Activated T-helper 1 cell treated with anti-CD3 and anti-CD28 coated beads, Interleukin-12 subunit alpha, Interleukin-12 subunit beta, Interleukin-2, Interleukin-4 antibody, amounts not matched to agents 30 ng/mL and 10 ng/mL and 1 ng/mL, durations not matched to agents 14 hours and 24 hours and 36 hours (primary cell): ENCODE data around the gene PCDHGC3. TPM values are rescaled to one million over a fixed set of nuclear protein-coding genes. Genes with fewer than 3 reads are reported as not detected.

ENCODE experiments used
- DNase-seq: peaks from one replicate; pipeline ENCODE4 v3.0.0; 2021; ENCODE audit warnings: low spot score
- H3K27ac Mint-ChIP-seq: one replicate; pipeline ENCODE4 v1.8.0; 2021; ENCODE audit warnings: mild to moderate bottlenecking, mixed read lengths
- H3K27me3 Mint-ChIP-seq: one replicate; pipeline ENCODE4 v1.8.0; 2022; ENCODE audit warnings: mild to moderate bottlenecking, moderate library complexity, mixed read lengths; ENCODE audit not compliant: insufficient read depth
- H3K36me3 Mint-ChIP-seq: one replicate; pipeline ENCODE4 v1.8.0; 2021; ENCODE audit warnings: low read depth, mixed read lengths
- H3K4me1 Mint-ChIP-seq: one replicate; pipeline ENCODE4 v1.8.0; 2021; ENCODE audit warnings: low read depth, mixed read lengths
- H3K4me3 Mint-ChIP-seq: one replicate; pipeline ENCODE4 v1.8.0; 2021; ENCODE audit warnings: mild to moderate bottlenecking, moderate library complexity, mixed read lengths
- H3K9me3 Mint-ChIP-seq: one replicate; pipeline ENCODE4 v1.8.0; 2021; ENCODE audit warnings: mixed read lengths
- intact Hi-C: fragments of 100-400 bp; cut with micrococcal nuclease; formaldehyde crosslinking; loops from one replicate; pipeline ENCODE4 v1.15.1; 2024
- total RNA-seq: library from RNA; stranded (reverse); gene quantifications from 2 replicates; pipeline ENCODE4 v1.2.3, GENCODE V29; 2022

The PCDHGC3 gene
- total RNA-seq, 1 donor from 2014 or later = 0.31 TPM

DNA sequence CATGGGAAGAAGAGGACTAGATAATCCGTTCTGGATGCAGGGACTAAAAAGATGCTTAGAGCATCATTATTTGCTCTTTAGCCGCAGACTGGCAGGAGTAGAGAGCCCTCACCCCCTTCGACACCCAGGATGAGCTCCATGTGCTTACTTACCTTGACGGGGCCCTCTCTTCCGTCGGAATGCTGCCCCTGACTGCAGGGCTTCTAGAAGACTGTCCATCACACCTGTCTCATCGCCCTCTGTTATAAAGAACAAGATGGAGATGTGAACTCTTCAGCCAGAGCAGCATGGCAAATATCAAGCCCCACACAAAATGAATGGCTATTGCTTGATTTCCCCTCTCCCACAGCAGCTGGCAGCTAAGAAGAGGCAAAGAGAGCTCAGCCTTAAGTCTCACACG is 48.2 kb downstream of the PCDHGC3 start:
- H3K9me3 Mint-ChIP-seq = no peaks in the 10 kb centered on the region
- H3K4me1 Mint-ChIP-seq = peaks cover 38% of the 10 kb centered on the region
- intact Hi-C loops = loop anchor here (1.0 to 5.0 kb wide), 7 partner anchors 10 to 198 kb away; partner anchors contain the start of genes PCDHGA10, PCDHGA4, PCDHGB2 and PCDHGB7
- peaks cover 73% of the 10 kb centered on the region for H3K36me3 Mint-ChIP-seq
- no peak overlapping the region for H3K27ac Mint-ChIP-seq
- DNase-seq = no peak
- H3K27me3 Mint-ChIP-seq = no peaks in the 10 kb centered on the region
- H3K4me3 Mint-ChIP-seq = no peak overlapping the region

GRCh38 chr5:141524604-141525597 is 49.1 kb downstream of the PCDHGC3 start:
- no peak for DNase-seq
- Mint-ChIP-seq H3K9me3 (no peaks in the 10 kb centered on the region), H3K4me1 (peaks cover 38% of the 10 kb centered on the region), H3K27me3 (no peaks in the 10 kb centered on the region), H3K27ac (peak overlapping the region; percentile 29), H3K4me3 (no peak overlapping the region), H3K36me3 (peaks cover 67% of the 10 kb centered on the region)
- intact Hi-C loops = loop anchor here (1.0 to 5.0 kb wide), 7 partner anchors 11 to 199 kb away; partner anchors contain the start of genes PCDHGA10, PCDHGA4, PCDHGB2 and PCDHGB7

- intact Hi-C loops = loop anchor here (2.0 kb wide), 1 partner anchor 39 kb away; no protein-coding TSS in a partner anchor
- DNase-seq = no peak
- Mint-ChIP-seq H3K4me3 (no peak overlapping the region), H3K27ac (no peak overlapping the region), H3K27me3 (no peaks in the 10 kb centered on the region), H3K36me3 (peaks cover 60% of the 10 kb centered on the region), H3K4me1 (peaks cover 37% of the 10 kb centered on the region), H3K9me3 (no peaks in the 10 kb centered on the region)
These were observed 49.9 kb downstream of the PCDHGC3 start for GRCh38 chr5:141525653-141526052.

GRCh38 chr5:141527426-141527825 is 51.7 kb downstream of the PCDHGC3 start:
- H3K36me3 Mint-ChIP-seq = peaks cover 48% of the 10 kb centered on the region
- no peak overlapping the region for H3K4me3 Mint-ChIP-seq
- H3K27me3 Mint-ChIP-seq = no peaks in the 10 kb centered on the region
- DNase-seq = no peak
- H3K9me3 Mint-ChIP-seq = no peaks in the 10 kb centered on the region
- H3K27ac Mint-ChIP-seq = no peak overlapping the region
- peaks cover 20% of the 10 kb centered on the region for H3K4me1 Mint-ChIP-seq
- intact Hi-C loops = no loop called here

Other genes with a start within 250 kb of the PCDHGC3 start
- not detected in 2 replicates for gene PCDHB15, start 230.6 kb upstream of the PCDHGC3 start, total RNA-seq
- 0.20 and 0.57 TPM in 2 replicates for gene SLC25A2, start 171.9 kb upstream of the PCDHGC3 start, total RNA-seq
- gene TAF7, start 155.2 kb upstream of the PCDHGC3 start, total RNA-seq = 71.6 and 73.7 TPM in 2 replicates
- 0.10 TPM in 2 replicates for gene PCDHGA1, start 145.5 kb upstream of the PCDHGC3 start, total RNA-seq
- gene PCDHGA2, start 137.2 kb upstream of the PCDHGC3 start, total RNA-seq = 0.08 and 0.17 TPM in 2 replicates
- gene PCDHGA3, start 132.1 kb upstream of the PCDHGC3 start, total RNA-seq = 0.10 TPM in 1 of 2 replicates, not detected in the other
- gene PCDHGB1, start 125.9 kb upstream of the PCDHGC3 start, total RNA-seq = 0.18 and 0.32 TPM in 2 replicates
- gene PCDHGA4, start 120.9 kb upstream of the PCDHGC3 start, total RNA-seq = 0.21 and 0.44 TPM in 2 replicates
- gene PCDHGB2, start 116.0 kb upstream of the PCDHGC3 start, total RNA-seq = 0.47 and 0.93 TPM in 2 replicates
- gene PCDHGA5, start 111.8 kb upstream of the PCDHGC3 start, total RNA-seq = 0.24 and 0.31 TPM in 2 replicates
- gene PCDHGB3, start 105.7 kb upstream of the PCDHGC3 start, total RNA-seq = 0.47 and 0.66 TPM in 2 replicates
- gene PCDHGA6, start 102.1 kb upstream of the PCDHGC3 start, total RNA-seq = 0.16 and 0.42 TPM in 2 replicates
- 0.16 and 0.22 TPM in 2 replicates for gene PCDHGA7, start 93.2 kb upstream of the PCDHGC3 start, total RNA-seq
- 0.18 and 0.27 TPM in 2 replicates for gene PCDHGB4, start 88.3 kb upstream of the PCDHGC3 start, total RNA-seq
- gene PCDHGA8, start 83.3 kb upstream of the PCDHGC3 start, total RNA-seq = 0.03 TPM in 1 of 2 replicates, not detected in the other
- gene PCDHGB5, start 78.0 kb upstream of the PCDHGC3 start, total RNA-seq = 0.56 and 0.83 TPM in 2 replicates
- 0.21 and 0.39 TPM in 2 replicates for gene PCDHGA9, start 73.2 kb upstream of the PCDHGC3 start, total RNA-seq
- gene PCDHGB6, start 67.9 kb upstream of the PCDHGC3 start, total RNA-seq = 0.12 and 0.18 TPM in 2 replicates
- 0.10 and 0.13 TPM in 2 replicates for gene PCDHGA10, start 63.0 kb upstream of the PCDHGC3 start, total RNA-seq
- 0.13 TPM in 1 of 2 replicates, not detected in the other for gene PCDHGB7, start 58.3 kb upstream of the PCDHGC3 start, total RNA-seq
- 0.16 and 0.24 TPM in 2 replicates for gene PCDHGA11, start 54.9 kb upstream of the PCDHGC3 start, total RNA-seq
- 0.18 TPM in 1 of 2 replicates, not detected in the other for gene PCDHGA12, start 45.5 kb upstream of the PCDHGC3 start, total RNA-seq
- gene PCDHGC4, start 9.1 kb downstream of the PCDHGC3 start, total RNA-seq = not detected in 2 replicates
- gene PCDHGC5, start 13.1 kb downstream of the PCDHGC3 start, total RNA-seq = not detected in 2 replicates
- gene DIAPH1, start 143.0 kb downstream of the PCDHGC3 start, total RNA-seq = 221 and 234 TPM in 2 replicates
- 83.1 and 87.2 TPM in 2 replicates for gene HDAC3, start 160.9 kb downstream of the PCDHGC3 start, total RNA-seq
- 19.3 and 19.5 TPM in 2 replicates for gene RELL2, start 161.0 kb downstream of the PCDHGC3 start, total RNA-seq
- 37.0 and 37.1 TPM in 2 replicates for gene FCHSD1, start 175.5 kb downstream of the PCDHGC3 start, total RNA-seq
- gene ARAP3, start 206.3 kb downstream of the PCDHGC3 start, total RNA-seq = 7.1 and 7.2 TPM in 2 replicates